GM12878 (cell line): ENCODE data around the gene FLT1. TPM values are rescaled to one million over a fixed set of nuclear protein-coding genes. Genes with fewer than 3 reads are reported as not detected.

Source experiments
- ATAC-seq: fragments of 200-7000 bp; cut with Tn5 transposase; 3 replicates; pipeline ENCODE4 v1.9.1; 2020; ENCODE audit warnings: mild to moderate bottlenecking, moderate library complexity
- BruUV-seq: library from RNA; stranded (reverse); fragments of 400-500 nt; replicated peaks from 2 replicates; lab custom pipeline; 2021; lab: Mats Ljungman, UMichigan
- CTCF ChIA-PET: fragments of 300-600 bp; sonication (Branson Sonifier 250); formaldehyde crosslinking; extraction: SDS; loops from one replicate; lab custom pipeline; 2021; ENCODE audit warnings: inconsistent platforms; lab: Yijun Ruan, JAX
- POLR2A ChIA-PET: fragments of 350-600 bp; formaldehyde crosslinking; extraction: SDS; loops from one replicate; lab custom pipeline; 2021; ENCODE audit warnings: inconsistent platforms; lab: Charles Lee
- RAD21 ChIA-PET: fragments of 300-600 bp; sonication (Branson Sonifier 250); formaldehyde crosslinking; loops from one replicate; lab custom pipeline; 2023; ENCODE audit warnings: antibody characterized with exemption; ENCODE audit not compliant: unreplicated experiment; lab: Charles Lee
- SMC1A ChIA-PET: fragments of 300-600 bp; sonication (Branson Sonifier 250); formaldehyde crosslinking; loops from one replicate; lab custom pipeline; 2023; ENCODE audit not compliant: unreplicated experiment, uncharacterized antibody; lab: Charles Lee
- DNase-seq: peaks from one replicate; pipeline ENCODE4 v3.0.0-alpha.2; 2011; ENCODE audit warnings: low read depth, low spot score
- FAIRE-seq: peaks from 3 replicates; lab custom pipeline; 2011; peaks lifted over from hg19 to GRCh38; lab: Jason Lieb, UNC
- H2AFZ ChIP-seq: 2 replicates; pipeline ENCODE4 v1.6.0; 2011; ENCODE audit warnings: low read depth, low read length, control low read depth; ENCODE audit not compliant: control insufficient read depth
- H3K27ac ChIP-seq: 2 replicates; pipeline ENCODE4 v1.5.1; 2011; ENCODE audit warnings: control low read depth; ENCODE audit not compliant: control insufficient read depth, insufficient read depth
- H3K27me3 ChIP-seq, 2 experiments: replicated peaks in 1 of 2; 2 replicates each; pipeline versions ENCODE4 v1.6.0 to v1.6.1; 2011; ENCODE audit warnings: low read length in 1 of 2; ENCODE audit not compliant: control insufficient read depth in 2 of 2, insufficient read depth in 2 of 2
- H3K36me3 ChIP-seq, 2 experiments: 2 replicates each; pipeline ENCODE4 v1.5.1; 2011; ENCODE audit warnings: low read length in 1 of 2; ENCODE audit not compliant: control insufficient read depth in 2 of 2, insufficient read depth in 2 of 2
- H3K4me1 ChIP-seq: 2 replicates; pipeline ENCODE4 v1.6.1; 2011; ENCODE audit warnings: mild to moderate bottlenecking, low read length, moderate library complexity, mixed read lengths; ENCODE audit not compliant: control insufficient read depth, insufficient read depth
- H3K4me2 ChIP-seq: 2 replicates; pipeline ENCODE4 v1.6.0; 2011; ENCODE audit warnings: control low read depth; ENCODE audit not compliant: control insufficient read depth, insufficient read depth
- H3K4me3 ChIP-seq: fragments of 200-600 bp; sonication (generic); 2 replicates; pipeline ENCODE4 v1.5.1; 2016
- H3K79me2 ChIP-seq: 2 replicates; pipeline ENCODE4 v1.6.0; 2011; ENCODE audit warnings: low read length; ENCODE audit not compliant: control insufficient read depth, insufficient read depth
- H3K9ac ChIP-seq: 2 replicates; pipeline ENCODE4 v1.8.0; 2011; ENCODE audit warnings: low read length, control low read depth, mixed read lengths; ENCODE audit not compliant: control insufficient read depth, insufficient read depth
- H3K9me3 ChIP-seq: replicated peaks from 3 replicates; pipeline ENCODE4 v1.5.1; 2011; ENCODE audit warnings: mild to moderate bottlenecking, low read length; ENCODE audit not compliant: control insufficient read depth, insufficient read depth
- H4K20me1 ChIP-seq: 2 replicates; pipeline ENCODE4 v1.6.0; 2011; ENCODE audit not compliant: control insufficient read depth, insufficient read depth
- ATF7 ChIP-seq: fragments of 450-650 bp; IDR thresholded peaks from 2 replicates; pipeline ENCODE4 v1.6.1; 2016; ENCODE audit warnings: low read depth, mild to moderate bottlenecking
- CEBPB ChIP-seq, 2 experiments: fragments of 150-350 bp in 1 of 2; IDR thresholded peaks; 2 replicates each; pipeline ENCODE4 v1.6.1; 2012 to 2014; ENCODE audit warnings: low read depth in 2 of 2, low read length in 2 of 2, borderline replicate concordance in 1 of 2, inconsistent platforms in 1 of 2
- CREM ChIP-seq: IDR thresholded peaks from 2 replicates; pipeline ENCODE4 v1.6.1; 2014; ENCODE audit warnings: antibody characterized with exemption, low read depth
- HCFC1 ChIP-seq: fragments of 150-350 bp; IDR thresholded peaks from 2 replicates; pipeline ENCODE4 v1.6.1; 2014; ENCODE audit warnings: low read length
- HDGF ChIP-seq: fragments of 450-650 bp; IDR thresholded peaks from 2 replicates; pipeline ENCODE4 v1.6.1; 2016; ENCODE audit warnings: antibody characterized with exemption
- IRF4 ChIP-seq: IDR thresholded peaks from 2 replicates; pipeline ENCODE4 v1.6.1; 2011; ENCODE audit warnings: low read depth, low read length
- JUNB ChIP-seq: IDR thresholded peaks from 2 replicates; pipeline ENCODE4 v1.6.1; 2016; ENCODE audit warnings: antibody characterized with exemption, mild to moderate bottlenecking
- MYB ChIP-seq: fragments of 150-350 bp; IDR thresholded peaks from 2 replicates; pipeline ENCODE4 v1.6.1; 2014; ENCODE audit warnings: mild to moderate bottlenecking, low read depth, low read length, borderline replicate concordance
- PAX5 ChIP-seq: IDR thresholded peaks from 2 replicates; pipeline ENCODE4 v1.6.1; 2011; ENCODE audit warnings: low read depth, low read length, borderline replicate concordance
- RFX5 ChIP-seq: IDR thresholded peaks from 2 replicates; pipeline ENCODE4 v1.6.1; 2011; ENCODE audit warnings: low read depth, low read length, improper control_type of control experiment
- TCF12 ChIP-seq: IDR thresholded peaks from 2 replicates; pipeline ENCODE4 v1.6.1; 2011; ENCODE audit warnings: low read depth, mild to moderate bottlenecking, low read length
- WRNIP1 ChIP-seq: IDR thresholded peaks from 2 replicates; pipeline ENCODE4 v1.6.1; 2011; ENCODE audit warnings: low read depth, low read length, improper control_type of control experiment, borderline replicate concordance
- ZNF207 ChIP-seq: fragments of 450-650 bp; IDR thresholded peaks from 2 replicates; pipeline ENCODE4 v1.6.1; 2014; ENCODE audit warnings: antibody characterized with exemption, mild to moderate bottlenecking, borderline replicate concordance
- ZSCAN29 ChIP-seq: fragments of 450-650 bp; IDR thresholded peaks from 2 replicates; pipeline ENCODE4 v1.6.1; 2017; ENCODE audit warnings: mild to moderate bottlenecking, moderate library complexity
- WGBS: methylation state at CpG from one replicate; pipeline ENCODE4 v1.1.6; 2016; ENCODE audit warnings: low lambda C conversion rate; ENCODE audit not compliant: insufficient replicate concordance, insufficient coverage; ENCODE audit errors: missing lambda C conversion rate; 5-methylcytosine and 5-hydroxymethylcytosine counted together
- in situ Hi-C: fragments of 300-500 bp; cut with MboI; formaldehyde crosslinking; loops from 9 replicates; pipeline ENCODE4 v1.14.3; 2018; ENCODE audit warnings: mixed read lengths
- intact Hi-C: fragments of 100-400 bp; cut with micrococcal nuclease; formaldehyde crosslinking; loops from one replicate; pipeline ENCODE4 v1.14.2; 2022; ENCODE audit not compliant: unreplicated experiment
- polyA plus RNA-seq, 11 experiments: library from polyadenylated mRNA; depleted of rRNA in 4 of 11; unstranded in 6 of 11; stranded (reverse) in 5 of 11; fragments of >200 nt; fragmentation: Nextera tagmentation in 4 of 11; fragmentation: Illumina TruSeq in 1 of 11; extraction: Ambion mirVana in 4 of 11; extraction: Trizol in 1 of 11; gene quantifications; 1 replicate in 1 of 11; 2 replicates in 10 of 11; pipeline versions ENCODE4 v1.2.1 to v1.2.3, GENCODE V29; 2011 to 2016; ENCODE audit warnings: inconsistent platforms in 2 of 11, missing spikeins in 2 of 11, low read depth in 1 of 11
- total RNA-seq, 4 experiments: library from RNA; depleted of rRNA in 3 of 4; stranded (reverse); fragments of >200 nt in 3 of 4; fragmentation: Illumina TruSeq in 1 of 4; extraction: Trizol in 1 of 4; gene quantifications; 2 replicates each; pipeline versions ENCODE4 v1.2.1 to v1.2.3, GENCODE V29; 2013 to 2021
- TF ChIP-seq, protein P1 (sequence below): IDR thresholded peaks from 2 replicates; pipeline ENCODE4 v1.6.1; 2012; ENCODE audit warnings: low read depth, low read length, improper control_type of control experiment
- TF ChIP-seq, protein P2 (sequence below): fragments of 450-650 bp; IDR thresholded peaks from 2 replicates; pipeline ENCODE4 v1.6.1; 2017; ENCODE audit warnings: antibody characterized with exemption, mild to moderate bottlenecking, moderate library complexity

Gene FLT1
- total and polyA plus RNA-seq, 10 of the 15 experiments (the other 5 are each of a cell fraction or from before 2014, with no cell fraction given): 0.55 to 5.6 (median 0.84) TPM

DNA sequence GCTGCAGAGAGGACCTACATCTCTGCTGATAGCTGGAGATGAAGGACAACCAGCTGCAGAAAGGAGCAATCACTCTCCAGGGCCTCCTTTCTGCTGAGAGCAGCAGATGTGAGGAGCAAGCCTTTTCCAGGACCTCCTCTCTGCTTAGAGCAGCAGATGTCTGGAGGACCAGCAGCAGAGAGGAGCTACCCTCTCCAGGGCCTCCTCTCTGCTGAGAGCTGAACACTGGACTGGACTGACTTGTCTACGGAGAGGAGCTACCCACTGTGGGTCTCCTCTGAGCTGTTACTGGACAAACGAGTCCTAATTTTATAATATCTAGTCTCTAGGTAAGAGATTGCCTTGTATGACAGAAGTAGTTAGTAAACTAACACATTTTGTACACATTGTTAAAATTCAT, 40.8 kb upstream of the FLT1 start:
- BruUV-seq: no TSS peak
- Histone ChIP-seq H2AFZ (no peak overlapping the region), H3K4me1 (peaks cover 23% of the 10 kb centered on the region), H3K9ac (no peak overlapping the region)
- SMC1A ChIA-PET: interaction anchor here (0.6 to 1.2 kb wide), 2 partner anchors 8 to 217 kb away, joined by 3 read pairs; no protein-coding TSS in a partner anchor
- intact Hi-C loops: no loop called here
- TF ChIP-seq WRNIP1: no peak
- no peak for TF ChIP-seq RFX5
- no peak for TF ChIP-seq HDGF
- TF ChIP-seq CREM: no peak
- TF ChIP-seq CEBPB (IDR thresholded peaks at IDR 0.05; ENCODE audit: borderline replicate concordance in 1 of 2, low read depth in 2 of 2, low read length in 2 of 2): no peak
- no peak for TF ChIP-seq ZSCAN29
- no peak for TF ChIP-seq PAX5
- TF ChIP-seq, protein P1, sequence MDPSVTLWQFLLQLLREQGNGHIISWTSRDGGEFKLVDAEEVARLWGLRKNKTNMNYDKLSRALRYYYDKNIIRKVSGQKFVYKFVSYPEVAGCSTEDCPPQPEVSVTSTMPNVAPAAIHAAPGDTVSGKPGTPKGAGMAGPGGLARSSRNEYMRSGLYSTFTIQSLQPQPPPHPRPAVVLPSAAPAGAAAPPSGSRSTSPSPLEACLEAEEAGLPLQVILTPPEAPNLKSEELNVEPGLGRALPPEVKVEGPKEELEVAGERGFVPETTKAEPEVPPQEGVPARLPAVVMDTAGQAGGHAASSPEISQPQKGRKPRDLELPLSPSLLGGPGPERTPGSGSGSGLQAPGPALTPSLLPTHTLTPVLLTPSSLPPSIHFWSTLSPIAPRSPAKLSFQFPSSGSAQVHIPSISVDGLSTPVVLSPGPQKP: no peak
- TF ChIP-seq, protein P2, sequence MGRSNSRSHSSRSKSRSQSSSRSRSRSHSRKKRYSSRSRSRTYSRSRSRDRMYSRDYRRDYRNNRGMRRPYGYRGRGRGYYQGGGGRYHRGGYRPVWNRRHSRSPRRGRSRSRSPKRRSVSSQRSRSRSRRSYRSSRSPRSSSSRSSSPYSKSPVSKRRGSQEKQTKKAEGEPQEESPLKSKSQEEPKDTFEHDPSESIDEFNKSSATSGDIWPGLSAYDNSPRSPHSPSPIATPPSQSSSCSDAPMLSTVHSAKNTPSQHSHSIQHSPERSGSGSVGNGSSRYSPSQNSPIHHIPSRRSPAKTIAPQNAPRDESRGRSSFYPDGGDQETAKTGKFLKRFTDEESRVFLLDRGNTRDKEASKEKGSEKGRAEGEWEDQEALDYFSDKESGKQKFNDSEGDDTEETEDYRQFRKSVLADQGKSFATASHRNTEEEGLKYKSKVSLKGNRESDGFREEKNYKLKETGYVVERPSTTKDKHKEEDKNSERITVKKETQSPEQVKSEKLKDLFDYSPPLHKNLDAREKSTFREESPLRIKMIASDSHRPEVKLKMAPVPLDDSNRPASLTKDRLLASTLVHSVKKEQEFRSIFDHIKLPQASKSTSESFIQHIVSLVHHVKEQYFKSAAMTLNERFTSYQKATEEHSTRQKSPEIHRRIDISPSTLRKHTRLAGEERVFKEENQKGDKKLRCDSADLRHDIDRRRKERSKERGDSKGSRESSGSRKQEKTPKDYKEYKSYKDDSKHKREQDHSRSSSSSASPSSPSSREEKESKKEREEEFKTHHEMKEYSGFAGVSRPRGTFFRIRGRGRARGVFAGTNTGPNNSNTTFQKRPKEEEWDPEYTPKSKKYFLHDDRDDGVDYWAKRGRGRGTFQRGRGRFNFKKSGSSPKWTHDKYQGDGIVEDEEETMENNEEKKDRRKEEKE: no peak
- TF ChIP-seq ATF7: no peak
- no peak for TF ChIP-seq ZNF207
- TF ChIP-seq JUNB: no peak
- TF ChIP-seq TCF12: no peak
- no peak for TF ChIP-seq IRF4
- TF ChIP-seq HCFC1: no peak
- no peak for TF ChIP-seq MYB
- TF ChIP-seq, all 136 proteins: peak for 0
- H3K4me2 ChIP-seq: no peak overlapping the region
- no peak overlapping the region for H3K4me3 ChIP-seq
- ATAC-seq: no peak
- ChIA-PET RAD21 (interaction anchor here (1.0 to 1.1 kb wide), 2 partner anchors 8 to 10 kb away, joined by 4 read pairs; no protein-coding TSS in a partner anchor), POLR2A (no interaction called here), CTCF (interaction anchor here (0.6 to 0.7 kb wide), 2 partner anchors 101 to 300 kb away, joined by 3 read pairs; no protein-coding TSS in a partner anchor)
- no peaks in the 10 kb centered on the region for H4K20me1 ChIP-seq
- H3K79me2 ChIP-seq: no peaks in the 10 kb centered on the region
- no peak for DNase-seq
- H3K36me3 ChIP-seq: no peaks in the 10 kb centered on the region
- 46% methylated on average over 2 of the region's 2 CpGs for WGBS
- in situ Hi-C loops: no loop called here
- no peak for FAIRE-seq
- no peak overlapping the region for H3K27ac ChIP-seq
- peaks cover 9 to 12% of the 10 kb centered on the region in 2 experiments for H3K27me3 ChIP-seq
- peaks cover 11% of the 10 kb centered on the region; the same call in 2 of the 3 replicates for H3K9me3 ChIP-seq
